Measurements from ENCODE around the gene NOL12. TPM values are rescaled to one million over a fixed set of nuclear protein-coding genes. Genes with fewer than 3 reads are reported as not detected.

NOL12 gene
- polyA plus RNA-seq, 2 of the 4 experiments (the other 2 are of a cell fraction), result 23.0 to 37.3 TPM

DNA sequence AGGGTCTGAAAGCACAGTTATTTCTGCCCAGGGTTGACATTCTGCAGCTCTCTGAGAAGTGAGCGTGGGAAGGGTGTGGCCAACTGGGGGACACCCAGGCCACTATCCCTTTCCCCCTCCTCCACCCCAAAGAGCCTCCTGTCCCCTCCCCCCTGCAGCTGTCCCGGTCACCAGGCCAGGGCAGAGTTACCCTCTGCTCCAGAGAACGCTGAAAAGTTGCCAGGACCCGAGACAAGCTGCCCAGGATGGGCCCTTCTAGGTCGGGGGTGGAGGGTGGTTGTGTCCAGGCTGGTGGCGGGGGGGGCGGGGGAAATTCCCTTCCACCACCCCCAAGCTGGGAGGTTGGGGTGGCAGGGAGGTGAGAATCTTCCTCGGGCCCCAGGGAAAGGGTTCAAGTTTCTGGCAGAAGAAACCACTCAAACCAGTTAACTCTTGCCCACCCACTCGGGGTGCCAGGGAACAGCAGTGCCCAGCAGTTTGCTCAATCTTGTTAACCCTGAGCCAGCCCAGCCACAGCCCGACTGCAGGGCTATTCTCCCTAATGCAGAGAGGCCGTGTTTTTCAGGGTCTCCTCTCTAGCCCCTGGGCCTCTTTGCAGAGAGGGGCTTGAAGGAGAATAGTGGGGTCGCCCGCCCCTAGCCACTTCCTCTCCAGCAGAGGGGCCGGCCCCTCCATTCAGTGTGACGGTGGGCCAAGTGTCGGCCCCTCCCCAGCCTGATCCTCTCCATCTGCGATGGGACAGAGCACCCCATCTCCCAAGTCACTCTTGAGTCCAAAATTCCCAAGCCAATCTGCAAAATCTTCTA lies 10.0 kb upstream of the NOL12 start:
- ChIA-PET CTCF (interaction anchor here (1.0 to 15.2 kb wide), 7 partner anchors 10 to 138 kb away, joined by 3 to 152 read pairs (median 4); partner anchors contain the start of gene NOL12), POLR2A (interaction anchor here (1.0 to 3.1 kb wide), 3 partner anchors 10 to 68 kb away, joined by 4 to 31 read pairs (median 8); partner anchors contain the start of genes GGA1, NOL12 and PDXP)
- peak overlapping the region; percentile 64 for H3K4me3 ChIP-seq
- peak in 1 of 2 experiments; percentile 24 for DNase-seq (ENCODE audit: low read depth in 1 of 2, low spot score in 1 of 2)
- H3K27ac ChIP-seq, result peak overlapping the region; percentile 93 to 97
- FAIRE-seq, result no peak
- peak overlapping the region; percentile 100 for H3K4me2 ChIP-seq
- no peak for TF ChIP-seq RCOR1 (IDR thresholded peaks at IDR 0.05; ENCODE audit: low read depth, low read length)
- TF ChIP-seq RNF2 (IDR thresholded peaks at IDR 0.05; ENCODE audit: borderline replicate concordance, low read depth), result no peak
- TF ChIP-seq, protein P1, sequence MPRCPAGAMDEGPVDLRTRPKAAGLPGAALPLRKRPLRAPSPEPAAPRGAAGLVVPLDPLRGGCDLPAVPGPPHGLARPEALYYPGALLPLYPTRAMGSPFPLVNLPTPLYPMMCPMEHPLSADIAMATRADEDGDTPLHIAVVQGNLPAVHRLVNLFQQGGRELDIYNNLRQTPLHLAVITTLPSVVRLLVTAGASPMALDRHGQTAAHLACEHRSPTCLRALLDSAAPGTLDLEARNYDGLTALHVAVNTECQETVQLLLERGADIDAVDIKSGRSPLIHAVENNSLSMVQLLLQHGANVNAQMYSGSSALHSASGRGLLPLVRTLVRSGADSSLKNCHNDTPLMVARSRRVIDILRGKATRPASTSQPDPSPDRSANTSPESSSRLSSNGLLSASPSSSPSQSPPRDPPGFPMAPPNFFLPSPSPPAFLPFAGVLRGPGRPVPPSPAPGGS (IDR thresholded peaks at IDR 0.05), result no peak
- no peak for TF ChIP-seq FOSL2 (IDR thresholded peaks at IDR 0.05)
- TF ChIP-seq FOSL2 (CRISPR knock-in tag; IDR thresholded peaks at IDR 0.05), result no peak
- no peak for TF ChIP-seq NFE2L2 (conservative IDR thresholded peaks at IDR 0.05; ENCODE audit: low read length)
- TF ChIP-seq, protein P2, sequence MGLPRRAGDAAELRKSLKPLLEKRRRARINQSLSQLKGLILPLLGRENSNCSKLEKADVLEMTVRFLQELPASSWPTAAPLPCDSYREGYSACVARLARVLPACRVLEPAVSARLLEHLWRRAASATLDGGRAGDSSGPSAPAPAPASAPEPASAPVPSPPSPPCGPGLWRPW (IDR thresholded peaks at IDR 0.05), result no peak
- TF ChIP-seq SREBF2 (IDR thresholded peaks at IDR 0.05), result no peak
- TF ChIP-seq HOXA7 (CRISPR knock-in tag; IDR thresholded peaks at IDR 0.05), result no peak
- no peak for TF ChIP-seq NPAS2 (CRISPR knock-in tag; IDR thresholded peaks at IDR 0.05; ENCODE audit: borderline replicate concordance)
- TF ChIP-seq RARB (CRISPR knock-in tag; IDR thresholded peaks at IDR 0.05), result no peak
- TF ChIP-seq KDM1A (IDR thresholded peaks at IDR 0.05; ENCODE audit: low read depth), result no peak
- no peak for TF ChIP-seq POLR2AphosphoS2 (conservative IDR thresholded peaks at IDR 0.05; ENCODE audit: low read length)
- ATAC-seq, result peak; percentile 20; a peak in 5 of 6 replicates
- peaks cover 26% of the 10 kb centered on the region for H3K4me1 ChIP-seq
- no peaks in the 10 kb centered on the region for H3K9me3 ChIP-seq
- 1% methylated on average over 12 of the region's 17 CpGs for WGBS (ENCODE audit: missing lambda C conversion rate)

DNA sequence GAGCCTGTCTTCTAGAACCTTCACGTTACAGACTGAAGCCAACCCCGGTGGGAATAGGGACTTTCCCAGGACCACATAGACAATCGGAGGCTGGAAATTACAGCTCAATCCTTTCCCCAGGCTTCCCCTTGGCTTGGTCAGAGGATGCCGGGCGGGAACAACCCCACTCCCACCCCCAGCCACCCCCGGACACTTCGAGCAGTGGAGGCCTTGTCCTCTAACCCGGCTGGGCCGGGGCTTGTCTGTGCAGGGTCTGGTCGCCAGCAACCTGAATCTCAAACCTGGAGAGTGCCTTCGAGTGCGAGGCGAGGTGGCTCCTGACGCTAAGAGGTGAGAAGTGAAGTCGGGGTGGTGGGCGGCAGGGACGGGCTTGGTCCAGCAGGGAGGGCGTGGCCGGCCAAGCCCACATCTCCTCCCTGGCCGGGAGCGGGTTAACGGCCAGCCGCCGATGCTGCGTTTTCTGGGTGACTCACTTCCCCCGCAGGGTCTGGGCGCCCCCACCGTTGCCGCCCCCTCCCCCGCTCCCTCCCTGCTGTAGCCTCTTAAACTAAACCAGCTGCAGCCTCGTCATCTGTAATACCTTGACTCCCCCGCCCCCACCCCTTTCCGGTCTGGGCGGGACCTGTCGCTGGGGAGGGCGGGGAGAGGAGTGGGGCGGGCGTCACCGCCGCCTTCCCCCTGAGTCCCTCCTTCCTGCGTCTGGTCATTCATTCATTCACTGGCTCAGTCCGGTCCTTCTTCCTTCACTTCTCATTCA lies 9.2 kb upstream of the NOL12 start:
- peak overlapping the region; percentile 100 for H3K4me2 ChIP-seq
- ChIA-PET POLR2A (interaction anchor here (0.6 to 3.1 kb wide), 2 partner anchors 9 to 19 kb away, joined by 4 to 31 read pairs; partner anchors contain the start of gene PDXP), CTCF (interaction anchor here (1.1 to 15.2 kb wide), 3 partner anchors 9 to 138 kb away, joined by 4 to 152 read pairs (median 5); partner anchors contain the start of gene NOL12)
- no peaks in the 10 kb centered on the region for H3K9me3 ChIP-seq
- H3K27ac ChIP-seq, result peak overlapping the region; percentile 93 to 97
- ATAC-seq (peak; percentile 47 to 51), DNase-seq (ENCODE audit: low read depth in 1 of 2, low spot score in 1 of 2) (peak in 1 of 2 experiments; percentile 83), FAIRE-seq (no peak)
- H3K4me3 ChIP-seq, result peak overlapping the region; percentile 64
- 2% methylated on average over 21 of the region's 42 CpGs for WGBS (ENCODE audit: missing lambda C conversion rate)
- H3K4me1 ChIP-seq, result peaks cover 33% of the 10 kb centered on the region
- TF ChIP-seq EHMT2 (IDR thresholded peaks at IDR 0.05; ENCODE audit: low read depth) (no peak), RAD21 (conservative IDR thresholded peaks at IDR 0.05 in 1 of 2, IDR thresholded peaks at IDR 0.05 in 1 of 2) (no peak), HOXA7 (CRISPR knock-in tag; IDR thresholded peaks at IDR 0.05) (no peak), RFX5 (IDR thresholded peaks at IDR 0.05) (no peak), POLR2A (IDR thresholded peaks at IDR 0.05; ENCODE audit: low read length) (peak; percentile 29; the same call in 1 of the 2 replicates), EP300 (IDR thresholded peaks at IDR 0.05) (no peak), CBX8 (IDR thresholded peaks at IDR 0.05) (no peak), CBX2 (IDR thresholded peaks at IDR 0.05; ENCODE audit: borderline replicate concordance, low read depth) (no peak), RNF2 (IDR thresholded peaks at IDR 0.05; ENCODE audit: borderline replicate concordance, low read depth) (no peak), PHF8 (IDR thresholded peaks at IDR 0.05; ENCODE audit: borderline replicate concordance, low read depth) (no peak), KDM5A (IDR thresholded peaks at IDR 0.05) (no peak), ZFP36 (IDR thresholded peaks at IDR 0.05; ENCODE audit: borderline replicate concordance, partially characterized antibody) (no peak), HOXB5 (CRISPR knock-in tag; IDR thresholded peaks at IDR 0.05) (no peak), SMC3 (IDR thresholded peaks at IDR 0.05) (no peak), FOXS1 (CRISPR knock-in tag; IDR thresholded peaks at IDR 0.05) (no peak), EHF (CRISPR knock-in tag; IDR thresholded peaks at IDR 0.05) (no peak), MAFK (IDR thresholded peaks at IDR 0.05; ENCODE audit: partially characterized antibody) (no peak), GATA3 (IDR thresholded peaks at IDR 0.05; ENCODE audit: borderline replicate concordance) (0 out of 2 replicates have a peak, but pooled peaks have one; percentile 22)
- TF ChIP-seq, protein P3, sequence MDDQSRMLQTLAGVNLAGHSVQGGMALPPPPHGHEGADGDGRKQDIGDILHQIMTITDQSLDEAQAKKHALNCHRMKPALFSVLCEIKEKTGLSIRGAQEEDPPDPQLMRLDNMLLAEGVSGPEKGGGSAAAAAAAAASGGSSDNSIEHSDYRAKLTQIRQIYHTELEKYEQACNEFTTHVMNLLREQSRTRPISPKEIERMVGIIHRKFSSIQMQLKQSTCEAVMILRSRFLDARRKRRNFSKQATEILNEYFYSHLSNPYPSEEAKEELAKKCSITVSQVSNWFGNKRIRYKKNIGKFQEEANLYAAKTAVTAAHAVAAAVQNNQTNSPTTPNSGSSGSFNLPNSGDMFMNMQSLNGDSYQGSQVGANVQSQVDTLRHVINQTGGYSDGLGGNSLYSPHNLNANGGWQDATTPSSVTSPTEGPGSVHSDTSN (IDR thresholded peaks at IDR 0.05), result no peak
- TF ChIP-seq, protein P4, sequence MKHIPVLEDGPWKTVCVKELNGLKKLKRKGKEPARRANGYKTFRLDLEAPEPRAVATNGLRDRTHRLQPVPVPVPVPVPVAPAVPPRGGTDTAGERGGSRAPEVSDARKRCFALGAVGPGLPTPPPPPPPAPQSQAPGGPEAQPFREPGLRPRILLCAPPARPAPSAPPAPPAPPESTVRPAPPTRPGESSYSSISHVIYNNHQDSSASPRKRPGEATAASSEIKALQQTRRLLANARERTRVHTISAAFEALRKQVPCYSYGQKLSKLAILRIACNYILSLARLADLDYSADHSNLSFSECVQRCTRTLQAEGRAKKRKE (CRISPR knock-in tag; IDR thresholded peaks at IDR 0.05; ENCODE audit: low read depth), result no peak
- TF ChIP-seq, protein P5, sequence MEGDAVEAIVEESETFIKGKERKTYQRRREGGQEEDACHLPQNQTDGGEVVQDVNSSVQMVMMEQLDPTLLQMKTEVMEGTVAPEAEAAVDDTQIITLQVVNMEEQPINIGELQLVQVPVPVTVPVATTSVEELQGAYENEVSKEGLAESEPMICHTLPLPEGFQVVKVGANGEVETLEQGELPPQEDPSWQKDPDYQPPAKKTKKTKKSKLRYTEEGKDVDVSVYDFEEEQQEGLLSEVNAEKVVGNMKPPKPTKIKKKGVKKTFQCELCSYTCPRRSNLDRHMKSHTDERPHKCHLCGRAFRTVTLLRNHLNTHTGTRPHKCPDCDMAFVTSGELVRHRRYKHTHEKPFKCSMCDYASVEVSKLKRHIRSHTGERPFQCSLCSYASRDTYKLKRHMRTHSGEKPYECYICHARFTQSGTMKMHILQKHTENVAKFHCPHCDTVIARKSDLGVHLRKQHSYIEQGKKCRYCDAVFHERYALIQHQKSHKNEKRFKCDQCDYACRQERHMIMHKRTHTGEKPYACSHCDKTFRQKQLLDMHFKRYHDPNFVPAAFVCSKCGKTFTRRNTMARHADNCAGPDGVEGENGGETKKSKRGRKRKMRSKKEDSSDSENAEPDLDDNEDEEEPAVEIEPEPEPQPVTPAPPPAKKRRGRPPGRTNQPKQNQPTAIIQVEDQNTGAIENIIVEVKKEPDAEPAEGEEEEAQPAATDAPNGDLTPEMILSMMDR (IDR thresholded peaks at IDR 0.05), result no peak
